Measurements from ENCODE around the gene AKAP10.
"Not testable (repeated sequence)": the region's sequence is repeated elsewhere in the genome, so short reads cannot be mapped to it uniquely, and the experiment has no call there.

Gene AKAP10

GRCh38 chr17:19911033-19911432 is 66.6 kb downstream of the AKAP10 start:
- DNase-seq, result no peak

DNA sequence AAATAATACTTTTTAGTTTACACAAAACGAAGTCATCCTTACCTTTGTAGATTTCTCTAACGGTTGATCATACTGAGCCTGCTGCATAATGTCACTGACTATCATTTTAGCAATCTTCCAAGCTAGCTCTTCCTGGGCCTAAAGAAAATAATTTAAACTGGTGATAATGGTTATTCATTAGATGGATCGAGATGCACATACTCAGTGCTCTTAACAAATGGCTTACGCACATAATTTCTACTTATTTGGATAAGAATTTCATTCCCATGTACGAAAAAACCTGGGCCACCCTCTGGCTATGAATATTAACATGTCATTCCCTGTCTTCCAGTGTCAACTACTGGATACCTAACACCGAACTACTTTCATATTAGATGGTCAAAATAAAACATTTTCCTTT is 68.5 kb downstream of the AKAP10 start:
- no peak for DNase-seq

- DNase-seq, result no peak
Measured at GRCh38 chr17:19905502-19905901, 72.1 kb downstream of the AKAP10 start.

- DNase-seq, result no peak
Measured at GRCh38 chr17:19904924-19905323, 72.7 kb downstream of the AKAP10 start.

- no peak for DNase-seq
Measured at GRCh38 chr17:19904412-19904811, 73.2 kb downstream of the AKAP10 start.

DNA sequence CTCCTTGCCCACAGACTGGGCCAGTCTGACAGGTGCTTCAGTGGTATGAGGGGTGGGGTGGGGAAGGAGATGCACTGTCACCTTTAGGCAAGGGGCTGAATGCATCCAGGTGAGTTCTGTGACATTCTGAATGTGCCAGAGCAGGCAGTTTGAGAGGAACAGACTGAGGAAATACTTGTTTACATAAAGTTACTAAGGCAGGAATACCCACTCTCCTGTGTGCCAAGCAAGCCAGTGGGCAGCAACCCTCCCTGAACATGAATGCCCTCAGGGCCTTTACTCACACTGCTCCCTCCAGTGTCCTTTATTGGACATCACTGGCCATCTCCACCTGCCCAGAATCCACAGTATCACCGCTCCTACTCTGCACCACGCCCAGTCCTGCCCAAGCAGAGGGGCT is 76.8 kb downstream of the AKAP10 start:
- DNase-seq, result no peak

- no peak for DNase-seq
Measured at GRCh38 chr17:19897903-19898302, 79.7 kb downstream of the AKAP10 start.

DNA sequence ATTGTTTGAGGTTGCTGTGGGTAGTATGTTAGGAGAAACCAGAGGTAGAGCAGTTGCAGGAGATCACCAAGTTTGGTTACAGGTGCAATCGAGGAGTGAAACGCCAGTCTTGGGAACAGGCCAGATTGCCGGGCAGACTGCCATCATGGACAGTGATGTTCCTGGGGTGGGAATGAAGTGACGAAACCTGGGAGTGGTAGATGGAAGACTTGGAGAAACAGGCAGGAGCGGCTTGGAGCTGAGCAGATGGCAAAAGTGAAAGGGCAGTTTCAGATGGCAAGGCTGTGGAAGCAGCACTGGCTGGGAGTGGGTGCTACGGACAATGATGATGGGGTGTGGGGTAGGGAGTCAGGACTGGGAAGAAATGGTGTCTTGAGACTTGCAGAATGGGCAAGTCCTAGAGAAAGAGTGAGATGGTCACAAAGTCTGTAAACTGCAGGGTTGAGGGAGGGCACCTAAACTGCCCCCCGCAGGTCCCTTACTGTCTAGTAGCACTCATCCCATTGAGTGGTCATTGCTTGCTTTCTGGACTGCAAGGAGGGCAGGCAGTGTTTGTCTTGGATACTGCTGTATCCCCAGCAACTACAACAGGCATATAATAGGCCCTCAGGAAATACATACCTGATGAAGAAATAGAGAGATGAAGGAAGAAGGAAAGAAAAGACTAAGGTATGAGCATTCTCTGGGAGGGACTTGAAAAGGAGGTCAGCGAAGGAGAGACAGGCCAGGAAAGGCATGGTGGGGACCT is 80.4 kb downstream of the AKAP10 start:
- no peak for DNase-seq

GRCh38 chr17:19896679-19897078 is 80.9 kb downstream of the AKAP10 start:
- DNase-seq, result no peak

DNA sequence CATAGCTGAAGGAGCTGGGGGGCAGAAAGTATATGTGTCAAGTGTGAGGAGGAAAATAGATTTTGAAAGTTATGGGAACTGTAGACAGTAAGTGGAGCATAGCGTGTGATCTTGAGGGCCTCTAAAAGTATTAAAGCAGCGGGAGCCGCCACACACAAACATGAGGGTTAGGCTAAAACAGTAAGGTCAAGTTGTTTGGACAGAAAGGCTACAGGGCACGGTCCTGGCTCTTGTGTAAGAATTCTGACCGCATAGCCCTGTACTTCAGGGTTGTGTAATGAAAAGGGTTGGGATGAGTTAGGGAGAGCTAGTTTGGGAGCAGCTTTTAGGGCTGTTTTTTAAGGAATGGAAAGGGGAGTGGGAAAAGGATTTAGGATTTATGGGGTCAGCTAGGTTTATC is 87.1 kb downstream of the AKAP10 start:
- not testable (repeated sequence) for DNase-seq

GRCh38 chr17:19890001-19890400 is 87.6 kb downstream of the AKAP10 start:
- not testable (repeated sequence) for DNase-seq

DNA sequence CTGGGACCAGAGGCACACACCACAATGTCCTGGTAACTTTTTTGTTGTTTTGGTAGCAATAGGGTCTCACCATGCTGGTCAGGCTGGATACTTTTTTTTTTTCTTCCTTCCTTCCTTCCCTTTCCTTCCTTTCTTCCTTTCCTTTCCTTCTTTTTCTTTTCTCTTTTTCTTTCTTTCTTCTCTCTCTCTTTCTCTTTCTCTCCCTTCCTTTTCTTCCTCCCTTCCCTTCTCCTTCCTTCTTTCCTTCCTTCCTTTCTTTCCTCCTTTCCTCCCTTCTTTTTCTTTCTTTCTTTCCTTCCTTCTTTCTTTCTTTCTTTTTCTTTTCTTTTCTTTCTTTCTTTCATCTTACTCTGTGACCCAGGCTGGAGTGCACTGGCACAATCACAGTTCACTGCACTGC is 91.5 kb downstream of the AKAP10 start:
- no peak for DNase-seq

DNA sequence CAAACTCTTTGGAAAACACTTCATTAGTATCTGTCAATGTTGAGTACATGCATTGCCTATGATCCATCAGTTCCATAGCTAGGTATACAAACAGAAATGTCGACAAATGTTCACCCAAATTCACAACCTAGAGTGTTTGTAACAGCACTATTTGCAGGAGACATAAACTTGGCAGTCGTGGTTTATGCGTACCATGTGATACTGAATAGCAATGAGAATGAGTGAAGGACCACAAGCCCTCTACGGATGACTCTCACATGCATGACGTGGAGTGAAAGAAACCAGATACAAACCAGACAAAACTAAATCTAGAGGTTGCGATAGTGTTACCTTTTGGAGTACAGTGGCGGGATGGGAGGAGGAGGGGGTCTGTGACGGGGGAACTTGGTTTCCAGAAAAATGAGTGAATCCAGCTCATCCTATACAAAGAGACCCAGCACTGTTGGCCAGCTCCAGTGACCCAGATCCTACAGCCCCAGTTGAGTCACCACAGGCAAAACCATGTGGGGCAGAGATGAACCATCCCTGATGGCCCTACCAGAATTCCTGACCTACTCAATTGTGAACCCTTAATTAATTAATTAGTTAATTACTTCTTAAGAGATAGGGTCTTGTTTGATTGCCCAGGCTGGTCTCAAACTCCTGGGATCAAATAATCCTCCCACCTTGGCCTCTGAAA is 94.0 kb downstream of the AKAP10 start:
- no peak for DNase-seq

GRCh38 chr17:19880393-19880792 is 97.2 kb downstream of the AKAP10 start:
- DNase-seq, result no peak

DNA sequence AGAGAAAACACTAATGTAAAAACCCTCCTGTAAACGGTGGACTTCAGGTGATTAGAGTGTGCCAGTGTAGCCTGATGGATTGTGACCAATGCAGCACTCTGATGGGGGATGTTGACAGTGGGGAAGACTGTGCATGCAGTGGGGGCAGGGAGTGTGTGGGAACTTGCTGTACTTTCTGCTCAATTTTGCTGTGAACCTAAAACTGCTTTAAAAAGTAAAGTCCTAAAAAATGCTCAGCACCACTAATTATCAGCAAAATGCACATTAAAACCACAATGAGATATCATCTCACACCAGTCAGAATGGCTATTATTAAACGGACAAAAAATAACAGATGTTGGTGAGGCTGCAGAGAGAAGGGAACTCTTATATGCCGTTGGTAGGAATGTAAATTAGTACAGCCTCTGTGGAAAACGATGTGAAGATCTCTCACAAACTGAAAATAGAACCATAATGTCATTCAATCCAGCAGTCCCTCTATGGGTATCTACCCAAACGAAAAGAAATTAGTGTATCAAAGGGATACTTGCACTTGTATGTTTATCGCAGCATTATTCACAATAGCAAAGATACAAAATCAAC is 100.2 kb downstream of the AKAP10 start:
- no peak for DNase-seq

- no peak for DNase-seq
Measured at GRCh38 chr17:19876529-19877161, 101.0 kb downstream of the AKAP10 start.

- no peak for DNase-seq
Measured at GRCh38 chr17:19874256-19874655, 103.4 kb downstream of the AKAP10 start.

- no peak for DNase-seq
Measured at GRCh38 chr17:19873346-19873745, 104.3 kb downstream of the AKAP10 start.

DNA sequence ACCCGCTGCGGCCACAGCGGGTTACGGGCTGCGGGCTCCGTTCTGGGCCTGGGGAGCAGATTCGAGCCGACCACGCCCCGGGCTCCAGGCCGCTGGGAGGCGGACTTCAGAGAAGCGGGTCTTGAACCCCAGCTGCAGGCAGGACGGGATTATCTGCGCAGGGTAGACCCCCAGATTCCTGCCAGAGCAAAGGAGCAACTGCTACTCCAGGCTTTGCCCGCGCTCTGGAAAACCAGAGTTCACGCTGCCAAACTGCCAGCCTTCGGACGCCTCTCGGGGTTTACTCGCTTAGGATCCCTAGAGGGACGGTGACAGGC is 109.6 kb downstream of the AKAP10 start:
- no peak for DNase-seq

DNA sequence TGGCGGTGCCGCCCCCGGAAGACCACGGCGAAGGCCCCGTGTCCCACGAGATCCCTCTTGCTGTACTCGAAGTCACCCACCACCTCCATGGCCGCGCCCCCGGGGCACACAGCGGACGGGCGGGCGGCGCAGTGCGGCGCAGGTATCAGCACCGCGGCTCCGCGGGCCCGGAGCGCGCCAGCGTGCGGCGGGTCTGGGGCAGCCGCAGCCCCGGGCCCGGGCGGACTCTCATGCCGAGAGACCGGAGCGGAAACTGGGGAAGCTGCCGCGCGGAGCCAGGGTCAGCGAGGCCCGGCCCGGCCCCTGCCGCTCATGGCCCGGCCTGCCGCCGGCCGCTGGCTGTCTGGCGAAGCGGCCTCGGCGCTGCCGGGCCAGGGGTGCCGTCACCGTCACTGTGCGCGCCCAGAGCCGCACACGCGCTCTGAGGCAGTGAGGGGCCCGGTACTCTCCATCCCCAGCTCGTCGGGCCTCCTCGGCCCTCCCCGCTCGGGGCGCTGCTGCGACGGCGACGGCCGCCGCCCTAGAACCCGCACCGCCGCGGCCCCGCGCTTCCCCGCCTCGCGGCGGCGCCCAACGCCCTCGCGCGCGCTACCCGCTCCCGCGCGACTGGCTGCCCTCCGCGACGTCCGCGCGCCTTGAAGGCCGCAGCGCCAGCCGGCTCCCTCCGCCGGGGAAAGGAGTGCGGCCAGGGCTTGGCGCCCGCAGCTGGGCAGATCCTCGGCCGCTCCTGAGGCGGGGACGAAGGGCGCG is 110.1 kb downstream of the AKAP10 start, which contains the start of gene ULK2:
Gene ULK2, minus strand, starts transcription at position 608 of the 750 bp plus-strand sequence. Its CDS starts 519 bp downstream, at position 89.
- no peak for DNase-seq

DNA sequence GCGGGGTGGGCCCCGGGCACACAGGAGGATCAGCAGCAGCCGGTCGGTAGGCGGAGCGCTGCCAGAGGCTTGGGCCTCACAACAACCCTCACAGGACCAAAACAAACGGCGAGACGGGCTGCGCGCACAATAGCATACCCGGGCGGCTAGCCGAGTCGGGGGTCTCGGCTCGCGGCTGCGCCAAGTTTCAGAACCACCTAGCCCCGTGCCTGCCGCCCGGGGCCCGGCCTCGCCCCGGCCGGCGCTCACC is 110.6 kb downstream of the AKAP10 start:
- DNase-seq, result no peak

DNA sequence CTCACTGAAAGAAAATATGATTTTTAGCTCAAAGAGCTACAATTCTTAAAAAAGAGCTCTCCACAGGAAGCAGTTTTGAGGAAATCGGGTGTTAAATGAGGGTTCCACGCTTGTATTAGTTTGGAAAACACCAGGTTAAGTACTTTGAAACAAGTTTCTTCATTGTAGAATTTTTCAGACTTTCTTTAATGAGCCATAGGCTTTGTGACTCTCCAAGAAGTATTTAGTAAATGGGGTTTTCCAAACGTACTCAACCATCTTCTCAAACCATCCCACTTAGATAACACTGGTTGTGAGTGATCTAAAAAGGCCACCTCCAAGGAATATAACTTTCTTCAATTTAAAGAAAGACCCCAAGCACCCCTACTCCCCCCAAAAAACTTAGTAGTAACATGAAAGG is 112.6 kb downstream of the AKAP10 start:
- no peak for DNase-seq

DNA sequence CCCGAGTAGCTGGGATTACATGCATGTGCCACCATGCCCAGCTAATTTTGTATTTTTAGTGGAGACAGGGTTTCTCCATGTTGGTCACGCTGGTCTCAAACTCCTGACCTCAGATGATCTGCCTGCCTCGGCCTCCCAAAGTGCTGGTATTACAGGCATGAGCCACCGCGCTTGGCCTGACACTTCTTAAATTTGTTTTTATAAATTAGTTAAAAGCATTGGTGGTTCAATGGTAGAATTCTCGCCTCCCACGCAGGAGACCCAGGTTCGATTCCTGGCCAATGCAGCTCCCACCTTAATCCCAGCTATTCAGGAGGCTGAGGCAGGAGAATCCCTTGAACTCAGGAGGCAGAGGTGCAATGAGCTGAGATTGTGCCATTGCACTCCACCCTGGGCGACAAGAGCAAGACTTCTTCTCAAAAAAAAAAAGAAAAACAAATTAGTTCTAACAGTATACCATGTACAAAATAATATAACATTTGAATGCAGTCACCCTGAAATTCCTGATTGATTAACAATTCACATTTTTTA is 116.9 kb downstream of the AKAP10 start:
- DNase-seq, result not testable (repeated sequence)
